Memory B cell (primary cell): Measurements from ENCODE around the gene NCKAP5.

Experiments used
- ATAC-seq: fragments of 150-1000 bp; cut with Tn5 transposase; 2 replicates; pipeline ENCODE4 v1.10.0; 2021; ENCODE audit warnings: low read depth, mild to moderate bottlenecking, moderate library complexity
- DNase-seq, 2 donors: peaks; one replicate each; pipeline ENCODE4 v3.0.0; 2022; ENCODE audit warnings: low spot score in 2 of 2
- H3K27ac Mint-ChIP-seq: one replicate; pipeline ENCODE4 v1.8.0; 2022; ENCODE audit warnings: mild to moderate bottlenecking, moderate library complexity, mixed read lengths
- H3K27me3 Mint-ChIP-seq: one replicate; pipeline ENCODE4 v1.8.0; 2022; ENCODE audit warnings: mixed read lengths
- H3K36me3 Mint-ChIP-seq: one replicate; pipeline ENCODE4 v1.8.0; 2022; ENCODE audit warnings: mild to moderate bottlenecking, mixed read lengths
- H3K4me1 Mint-ChIP-seq: one replicate; pipeline ENCODE4 v1.8.0; 2022; ENCODE audit warnings: mixed read lengths
- H3K4me3 Mint-ChIP-seq: one replicate; pipeline ENCODE4 v1.8.0; 2022; ENCODE audit warnings: mild to moderate bottlenecking, moderate library complexity, mixed read lengths
- H3K9me3 Mint-ChIP-seq: one replicate; pipeline ENCODE4 v1.8.0; 2022; ENCODE audit warnings: mixed read lengths

NCKAP5 gene

GRCh38 chr2:133044556-133044955 is 523.7 kb downstream of the NCKAP5 start:
- Mint-ChIP-seq H3K36me3 (no peaks in the 10 kb centered on the region), H3K4me3 (no peak overlapping the region), H3K9me3 (no peaks in the 10 kb centered on the region), H3K27me3 (no peaks in the 10 kb centered on the region), H3K4me1 (no peaks in the 10 kb centered on the region), H3K27ac (no peak overlapping the region)
- ATAC-seq (no peak), DNase-seq (no peak)

GRCh38 chr2:133040170-133040569 is 528.1 kb downstream of the NCKAP5 start:
- no peak for DNase-seq
- no peaks in the 10 kb centered on the region for H3K4me1 Mint-ChIP-seq
- ATAC-seq: no peak
- no peak overlapping the region for H3K27ac Mint-ChIP-seq
- no peaks in the 10 kb centered on the region for H3K36me3 Mint-ChIP-seq
- H3K9me3 Mint-ChIP-seq: peaks cover 9% of the 10 kb centered on the region
- H3K4me3 Mint-ChIP-seq: no peak overlapping the region
- no peaks in the 10 kb centered on the region for H3K27me3 Mint-ChIP-seq

DNA sequence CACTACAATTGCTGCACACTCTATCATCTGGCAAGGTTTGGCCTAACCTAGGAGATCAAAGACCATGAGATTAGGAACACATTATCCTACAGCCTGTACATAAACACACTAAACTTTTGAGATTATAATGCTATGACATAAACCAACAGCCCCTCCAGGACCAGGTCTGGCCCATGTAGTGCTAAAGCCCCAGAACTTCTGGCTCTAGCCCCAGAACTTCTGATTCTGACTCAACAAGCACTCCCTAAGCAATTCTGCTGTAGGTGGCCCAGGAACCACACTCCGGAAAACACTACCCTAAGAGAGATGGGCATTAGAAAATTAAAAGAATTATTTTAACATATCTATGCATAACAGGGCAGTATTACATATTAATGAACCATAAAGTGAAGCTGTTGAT is 528.7 kb downstream of the NCKAP5 start:
- H3K4me1 Mint-ChIP-seq: no peaks in the 10 kb centered on the region
- no peaks in the 10 kb centered on the region for H3K36me3 Mint-ChIP-seq
- H3K27ac Mint-ChIP-seq: no peak overlapping the region
- H3K9me3 Mint-ChIP-seq: peaks cover 10% of the 10 kb centered on the region
- ATAC-seq (no peak), DNase-seq (no peak)
- no peak overlapping the region for H3K4me3 Mint-ChIP-seq
- no peaks in the 10 kb centered on the region for H3K27me3 Mint-ChIP-seq

DNA sequence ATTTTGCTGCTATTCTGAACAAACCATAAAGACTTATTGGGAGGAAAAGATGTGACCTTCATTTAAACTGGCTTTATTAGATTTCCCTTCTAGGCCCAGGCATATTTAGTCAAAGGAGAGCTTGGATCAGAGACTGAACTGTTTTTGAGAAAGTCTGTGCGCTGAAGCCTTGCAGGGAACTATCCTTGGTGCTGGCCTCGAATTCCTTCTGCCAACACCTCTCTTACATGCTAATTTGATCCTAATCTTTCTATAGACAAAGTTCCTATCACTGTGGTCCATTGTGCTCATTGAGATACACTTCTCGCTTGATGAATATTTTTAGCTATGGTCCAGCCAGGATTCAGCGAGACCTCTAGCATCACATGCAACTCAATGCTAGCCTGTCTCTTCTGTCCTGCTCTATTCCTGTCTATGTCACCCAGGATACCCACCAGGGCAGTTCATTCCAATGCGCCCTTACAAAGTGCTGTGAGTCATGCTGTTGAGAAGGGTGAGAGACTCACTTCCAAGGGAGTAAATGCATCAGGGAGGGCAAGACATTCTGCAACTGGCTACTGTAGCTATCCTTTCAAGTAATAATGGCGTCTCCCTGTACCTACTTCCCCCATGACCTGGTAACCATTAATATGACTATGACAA is 541.6 kb downstream of the NCKAP5 start:
- Mint-ChIP-seq H3K36me3 (no peaks in the 10 kb centered on the region), H3K27me3 (no peaks in the 10 kb centered on the region), H3K4me3 (no peak overlapping the region), H3K9me3 (no peaks in the 10 kb centered on the region), H3K4me1 (no peaks in the 10 kb centered on the region), H3K27ac (no peak overlapping the region)
- no peak for ATAC-seq
- DNase-seq: no peak

- Mint-ChIP-seq H3K9me3 (no peaks in the 10 kb centered on the region), H3K27ac (no peak overlapping the region), H3K27me3 (no peaks in the 10 kb centered on the region), H3K4me1 (no peaks in the 10 kb centered on the region), H3K4me3 (no peak overlapping the region), H3K36me3 (no peaks in the 10 kb centered on the region)
- no peak for DNase-seq
- no peak for ATAC-seq
Observed at GRCh38 chr2:133025004-133025403, 543.3 kb downstream of the NCKAP5 start.

DNA sequence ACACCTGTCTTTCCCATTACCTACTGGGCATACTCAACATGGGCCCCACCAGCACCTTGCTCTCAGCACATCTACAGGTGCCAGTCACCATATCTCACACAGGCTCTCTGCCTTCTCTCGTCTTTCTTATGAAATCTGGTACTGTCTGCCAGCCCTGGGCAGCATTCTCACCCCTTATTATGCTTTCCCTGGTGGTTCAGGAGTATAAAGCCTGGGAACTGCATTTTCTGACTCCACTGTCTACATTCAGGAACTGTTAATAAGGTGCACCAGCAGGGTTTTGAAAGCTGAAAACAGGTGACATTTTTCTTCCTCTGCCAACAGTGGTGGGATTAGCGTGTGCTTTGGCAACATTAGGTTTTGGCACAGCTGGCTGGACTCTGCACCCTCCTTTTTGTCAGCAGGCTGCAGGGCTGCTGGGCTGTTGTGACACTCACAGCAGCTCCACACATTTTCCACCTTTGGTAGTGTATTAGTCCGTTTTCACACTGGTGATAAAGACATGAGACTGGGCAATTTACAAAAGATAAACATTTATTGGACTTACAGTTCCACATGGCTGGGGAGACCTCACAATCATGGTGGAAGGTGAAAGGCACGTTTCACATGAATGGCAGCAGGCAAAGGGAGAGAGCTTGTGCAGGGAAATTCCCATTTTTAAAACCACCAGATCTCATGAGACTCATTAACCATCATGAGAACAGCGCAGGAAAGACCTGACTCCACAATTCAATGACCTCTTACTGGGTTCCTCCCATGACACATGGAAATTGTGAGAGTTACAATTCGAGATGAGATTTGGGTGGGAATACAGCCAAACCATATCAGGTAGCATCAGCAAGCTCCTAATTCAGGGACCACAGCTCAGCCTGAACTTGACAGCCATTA is 555.2 kb downstream of the NCKAP5 start:
- peaks cover 7% of the 10 kb centered on the region for H3K27me3 Mint-ChIP-seq
- DNase-seq (no peak), ATAC-seq (no peak)
- H3K36me3 Mint-ChIP-seq: no peaks in the 10 kb centered on the region
- H3K4me3 Mint-ChIP-seq: no peak overlapping the region
- H3K9me3 Mint-ChIP-seq: peaks cover 3% of the 10 kb centered on the region
- H3K4me1 Mint-ChIP-seq: no peaks in the 10 kb centered on the region
- no peak overlapping the region for H3K27ac Mint-ChIP-seq

DNA sequence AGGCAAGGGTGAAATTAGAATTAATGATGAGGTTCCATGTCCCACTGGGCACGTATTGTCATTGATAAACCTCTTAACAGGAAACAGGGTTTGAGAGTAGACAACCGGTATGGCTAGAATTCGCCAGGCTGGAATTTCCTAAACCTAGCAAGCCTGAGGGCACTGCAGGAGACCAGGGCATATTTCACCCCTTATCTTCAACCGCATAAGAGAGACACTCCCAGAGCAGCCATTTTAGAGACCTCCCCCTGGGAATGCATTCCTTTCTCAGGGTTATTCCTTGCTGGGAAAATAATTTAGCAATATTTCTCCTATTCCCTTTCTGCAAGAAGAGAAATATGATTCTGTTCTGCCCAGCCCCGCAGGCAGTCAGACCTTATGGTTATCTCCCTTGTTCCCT is 563.6 kb downstream of the NCKAP5 start:
- Mint-ChIP-seq H3K4me3 (no peak overlapping the region), H3K36me3 (no peaks in the 10 kb centered on the region), H3K27me3 (no peaks in the 10 kb centered on the region), H3K27ac (no peak overlapping the region), H3K9me3 (peaks cover 11% of the 10 kb centered on the region), H3K4me1 (peaks cover 2% of the 10 kb centered on the region)
- ATAC-seq: no peak
- no peak for DNase-seq

- H3K4me3 Mint-ChIP-seq: no peak overlapping the region
- H3K27ac Mint-ChIP-seq: no peak overlapping the region
- H3K27me3 Mint-ChIP-seq: no peaks in the 10 kb centered on the region
- peaks cover 2% of the 10 kb centered on the region for H3K4me1 Mint-ChIP-seq
- ATAC-seq (no peak), DNase-seq (no peak)
- H3K36me3 Mint-ChIP-seq: no peaks in the 10 kb centered on the region
- peaks cover 7% of the 10 kb centered on the region for H3K9me3 Mint-ChIP-seq
Observed at GRCh38 chr2:132999421-132999820, 568.8 kb downstream of the NCKAP5 start.

- Mint-ChIP-seq H3K36me3 (no peaks in the 10 kb centered on the region), H3K27ac (no peak overlapping the region), H3K27me3 (no peaks in the 10 kb centered on the region), H3K4me3 (no peak overlapping the region), H3K4me1 (peaks cover 2% of the 10 kb centered on the region), H3K9me3 (no peaks in the 10 kb centered on the region)
- no peak for DNase-seq
- ATAC-seq: no peak
Observed at GRCh38 chr2:132998221-132998620, 570.0 kb downstream of the NCKAP5 start.

- H3K27ac Mint-ChIP-seq: no peak overlapping the region
- no peaks in the 10 kb centered on the region for H3K27me3 Mint-ChIP-seq
- H3K4me1 Mint-ChIP-seq: no peaks in the 10 kb centered on the region
- DNase-seq (no peak), ATAC-seq (no peak)
- no peaks in the 10 kb centered on the region for H3K36me3 Mint-ChIP-seq
- no peak overlapping the region for H3K4me3 Mint-ChIP-seq
- H3K9me3 Mint-ChIP-seq: no peaks in the 10 kb centered on the region
Observed at GRCh38 chr2:132991471-132992045, 576.7 kb downstream of the NCKAP5 start.

- Mint-ChIP-seq H3K27me3 (no peaks in the 10 kb centered on the region), H3K4me1 (no peaks in the 10 kb centered on the region), H3K36me3 (no peaks in the 10 kb centered on the region), H3K27ac (no peak overlapping the region), H3K9me3 (no peaks in the 10 kb centered on the region), H3K4me3 (no peak overlapping the region)
- DNase-seq (no peak), ATAC-seq (no peak)
Observed at GRCh38 chr2:132984731-132985130, 583.5 kb downstream of the NCKAP5 start.

DNA sequence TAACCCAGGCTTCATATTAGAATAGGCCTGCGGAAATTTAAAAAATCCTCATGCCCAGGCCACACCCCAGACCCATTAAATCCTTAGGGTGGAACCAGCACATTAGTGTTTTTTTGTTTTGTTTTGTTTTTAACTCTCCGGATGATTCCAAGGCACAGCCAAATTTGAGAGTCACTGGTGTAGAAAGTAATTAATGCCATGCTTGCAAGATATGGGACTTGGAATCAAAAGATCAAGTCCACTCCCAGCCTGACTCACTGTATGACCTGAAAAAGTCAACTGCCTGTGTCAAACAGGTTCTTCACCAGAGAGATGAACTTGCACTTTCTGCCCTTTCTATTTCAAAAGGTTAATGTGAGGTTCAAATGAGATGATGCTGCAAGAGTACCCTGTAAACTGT is 588.0 kb downstream of the NCKAP5 start:
- Mint-ChIP-seq H3K9me3 (peaks cover 1% of the 10 kb centered on the region), H3K27me3 (no peaks in the 10 kb centered on the region), H3K36me3 (no peaks in the 10 kb centered on the region)

GRCh38 chr2:132979339-132980093 is 588.7 kb downstream of the NCKAP5 start:
- DNase-seq: no peak
- H3K36me3 Mint-ChIP-seq: no peaks in the 10 kb centered on the region
- no peak overlapping the region for H3K4me3 Mint-ChIP-seq
- H3K27ac Mint-ChIP-seq: no peak overlapping the region
- no peaks in the 10 kb centered on the region for H3K4me1 Mint-ChIP-seq
- no peaks in the 10 kb centered on the region for H3K27me3 Mint-ChIP-seq
- H3K9me3 Mint-ChIP-seq: peaks cover 1% of the 10 kb centered on the region
- ATAC-seq: no peak

More for the DNA sequence above, 588.0 kb downstream of the NCKAP5 start:
- DNase-seq: no peak
- no peak overlapping the region for H3K27ac Mint-ChIP-seq
- H3K4me3 Mint-ChIP-seq: no peak overlapping the region
- H3K4me1 Mint-ChIP-seq: no peaks in the 10 kb centered on the region
- no peak for ATAC-seq

DNA sequence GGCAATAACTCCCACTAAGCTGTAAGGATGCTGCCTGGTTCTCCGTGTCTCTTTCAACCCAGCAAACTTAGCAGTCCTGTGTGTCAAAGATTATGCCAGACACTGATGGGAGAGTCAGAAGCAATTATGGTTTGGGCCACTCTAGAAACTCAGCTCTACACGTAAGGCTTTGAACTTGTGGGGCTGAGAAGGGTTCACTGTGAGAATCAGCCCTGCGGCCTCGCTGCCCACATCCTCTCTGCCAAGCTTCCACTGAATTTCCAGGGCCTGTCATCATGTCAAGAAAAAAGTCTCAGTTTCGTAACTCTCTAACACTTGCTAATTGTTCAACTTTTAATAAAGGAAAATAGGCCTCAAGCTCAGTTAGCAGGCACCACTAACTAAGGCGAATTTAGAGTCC is 589.4 kb downstream of the NCKAP5 start:
- Mint-ChIP-seq H3K27ac (no peak overlapping the region), H3K4me1 (no peaks in the 10 kb centered on the region), H3K4me3 (no peak overlapping the region), H3K36me3 (no peaks in the 10 kb centered on the region), H3K27me3 (no peaks in the 10 kb centered on the region), H3K9me3 (peaks cover 1% of the 10 kb centered on the region)
- DNase-seq (no peak), ATAC-seq (no peak)
